Hepatocyte (in vitro differentiated cells): Measurements from ENCODE around the gene MKNK2. TPM values are rescaled to one million over a fixed set of nuclear protein-coding genes. Genes with fewer than 3 reads are reported as not detected.
A peak's percentile ranks its signal among the peaks of the same experiment; 100 is the strongest.

Experiments
- DNase-seq: peaks from one replicate; pipeline ENCODE4 v3.0.0-alpha.2; 2016; ENCODE audit warnings: low spot score
- H2AFZ ChIP-seq: fragments of 200-600 bp; sonication (generic); 2 replicates; pipeline ENCODE4 v1.6.0; 2016; ENCODE audit warnings: antibody characterized with exemption, mild to moderate bottlenecking
- H3K27ac ChIP-seq: fragments of 200-600 bp; sonication (generic); 2 replicates; pipeline ENCODE4 v1.5.1; 2016; ENCODE audit warnings: mild to moderate bottlenecking
- H3K27me3 ChIP-seq: fragments of 200-600 bp; sonication (generic); 2 replicates; pipeline ENCODE4 v1.6.1; 2016
- H3K36me3 ChIP-seq: fragments of 200-600 bp; sonication (generic); replicated peaks from 2 replicates; pipeline ENCODE4 v1.5.1; 2016; ENCODE audit warnings: low read depth; ENCODE audit not compliant: insufficient read depth
- H3K4me1 ChIP-seq: fragments of 200-600 bp; sonication (generic); 2 replicates; pipeline ENCODE4 v1.5.1; 2016; ENCODE audit warnings: mild to moderate bottlenecking, moderate library complexity; ENCODE audit not compliant: insufficient read depth
- H3K4me2 ChIP-seq: fragments of 200-600 bp; sonication (generic); 2 replicates; pipeline ENCODE4 v1.6.0; 2016
- H3K4me3 ChIP-seq: fragments of 200-600 bp; sonication (generic); 2 replicates; pipeline ENCODE4 v1.5.1; 2016; ENCODE audit warnings: mild to moderate bottlenecking
- H3K79me2 ChIP-seq: fragments of 200-600 bp; sonication (generic); 2 replicates; pipeline ENCODE4 v1.6.0; 2017; ENCODE audit warnings: mild to moderate bottlenecking
- H3K9me2 ChIP-seq: fragments of 200-600 bp; sonication (generic); replicated peaks from 2 replicates; pipeline ENCODE4 v1.6.0; 2017; ENCODE audit warnings: mild to moderate bottlenecking; ENCODE audit not compliant: insufficient read depth
- H3K9me3 ChIP-seq: fragments of 200-600 bp; sonication (generic); 2 replicates; pipeline ENCODE4 v1.5.1; 2016; ENCODE audit warnings: low read depth, mild to moderate bottlenecking
- H4K20me1 ChIP-seq: fragments of 200-600 bp; sonication (generic); 2 replicates; pipeline ENCODE4 v1.6.0; 2016; ENCODE audit warnings: mild to moderate bottlenecking; ENCODE audit not compliant: insufficient read depth, poor library complexity, severe bottlenecking
- EZH2 ChIP-seq: fragments of 200-600 bp; sonication (generic); IDR thresholded peaks from 2 replicates; pipeline ENCODE4 v1.6.1; 2016; ENCODE audit warnings: antibody characterized with exemption, mild to moderate bottlenecking, borderline replicate concordance
- EZH2phosphoT487 ChIP-seq: fragments of 200-600 bp; sonication (generic); IDR thresholded peaks from one replicate; pipeline ENCODE4 v1.6.1; 2018; ENCODE audit warnings: antibody characterized with exemption, mild to moderate bottlenecking, low read depth, moderate library complexity; ENCODE audit not compliant: unreplicated experiment, severe bottlenecking
- WGBS: methylation state at CpG from one replicate; pipeline ENCODE4 v1.1.6; 2016; ENCODE audit warnings: low lambda C conversion rate; ENCODE audit errors: missing lambda C conversion rate; 5-methylcytosine and 5-hydroxymethylcytosine counted together
- polyA plus RNA-seq: library from polyadenylated mRNA; unstranded; fragments of >200 nt; fragmentation: Nextera tagmentation; extraction: Ambion mirVana; gene quantifications from 2 replicates; pipeline ENCODE4 v1.2.1, GENCODE V29; 2016
- total RNA-seq: library from RNA; depleted of rRNA; stranded (reverse); fragments of >200 nt; gene quantifications from 2 replicates; pipeline ENCODE4 v1.2.3, GENCODE V29; 2014
- TF ChIP-seq, protein P1 (sequence below): fragments of 200-600 bp; sonication (generic); IDR thresholded peaks from 2 replicates; pipeline ENCODE4 v1.5.1; 2016; ENCODE audit warnings: antibody characterized with exemption, mild to moderate bottlenecking; ENCODE audit not compliant: poor library complexity

MKNK2 gene
- total and polyA plus RNA-seq, 2 experiments from 2014 or later: 90.4 to 136 TPM

GRCh38 chr19:2070986-2071673 is 20.1 kb upstream of the MKNK2 start:
- Histone ChIP-seq H3K27ac (no peak overlapping the region), H3K9me2 (no peaks in the 10 kb centered on the region), H3K36me3 (no peaks in the 10 kb centered on the region), H3K4me3 (no peak overlapping the region), H3K27me3 (no peaks in the 10 kb centered on the region), H3K9me3 (no peaks in the 10 kb centered on the region), H3K4me1 (peaks cover 8% of the 10 kb centered on the region), H3K79me2 (no peaks in the 10 kb centered on the region), H2AFZ (no peak overlapping the region), H3K4me2 (no peak overlapping the region), H4K20me1 (no peaks in the 10 kb centered on the region)
- WGBS: 91% methylated on average over 19 of the region's 19 CpGs
- DNase-seq: no peak
- TF ChIP-seq EZH2 (no peak), EZH2phosphoT487 (no peak)
- TF ChIP-seq, protein P1, sequence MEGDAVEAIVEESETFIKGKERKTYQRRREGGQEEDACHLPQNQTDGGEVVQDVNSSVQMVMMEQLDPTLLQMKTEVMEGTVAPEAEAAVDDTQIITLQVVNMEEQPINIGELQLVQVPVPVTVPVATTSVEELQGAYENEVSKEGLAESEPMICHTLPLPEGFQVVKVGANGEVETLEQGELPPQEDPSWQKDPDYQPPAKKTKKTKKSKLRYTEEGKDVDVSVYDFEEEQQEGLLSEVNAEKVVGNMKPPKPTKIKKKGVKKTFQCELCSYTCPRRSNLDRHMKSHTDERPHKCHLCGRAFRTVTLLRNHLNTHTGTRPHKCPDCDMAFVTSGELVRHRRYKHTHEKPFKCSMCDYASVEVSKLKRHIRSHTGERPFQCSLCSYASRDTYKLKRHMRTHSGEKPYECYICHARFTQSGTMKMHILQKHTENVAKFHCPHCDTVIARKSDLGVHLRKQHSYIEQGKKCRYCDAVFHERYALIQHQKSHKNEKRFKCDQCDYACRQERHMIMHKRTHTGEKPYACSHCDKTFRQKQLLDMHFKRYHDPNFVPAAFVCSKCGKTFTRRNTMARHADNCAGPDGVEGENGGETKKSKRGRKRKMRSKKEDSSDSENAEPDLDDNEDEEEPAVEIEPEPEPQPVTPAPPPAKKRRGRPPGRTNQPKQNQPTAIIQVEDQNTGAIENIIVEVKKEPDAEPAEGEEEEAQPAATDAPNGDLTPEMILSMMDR: no peak

DNA sequence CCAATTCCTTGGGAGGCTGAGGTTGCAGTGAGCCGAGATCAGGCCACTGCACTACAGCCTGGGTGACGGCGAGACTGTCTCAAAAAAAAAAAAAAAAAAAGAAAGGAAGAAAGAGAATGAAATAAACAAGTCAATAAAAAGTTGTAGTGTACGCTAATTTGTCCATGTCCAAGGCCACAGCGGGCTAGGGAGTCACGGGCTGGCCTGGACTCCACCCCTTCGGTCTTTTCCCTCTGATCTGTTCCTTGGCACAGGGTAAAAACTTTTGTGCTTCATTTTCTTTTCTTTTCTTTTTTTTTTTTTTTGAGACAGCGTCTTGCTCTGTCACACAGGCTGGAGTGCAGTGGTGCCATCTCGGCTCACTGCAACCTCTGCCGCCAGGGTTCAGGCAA is 19.4 kb upstream of the MKNK2 start:
- peaks cover 8% of the 10 kb centered on the region for H3K4me1 ChIP-seq
- no peak overlapping the region for H3K4me2 ChIP-seq
- no peak for TF ChIP-seq EZH2
- TF ChIP-seq, protein P1: no peak
- H4K20me1 ChIP-seq: no peaks in the 10 kb centered on the region
- no peak overlapping the region for H3K4me3 ChIP-seq
- no peak overlapping the region for H2AFZ ChIP-seq
- DNase-seq: no peak
- H3K9me3 ChIP-seq: no peaks in the 10 kb centered on the region
- H3K27ac ChIP-seq: no peak overlapping the region
- no peaks in the 10 kb centered on the region for H3K36me3 ChIP-seq
- H3K79me2 ChIP-seq: no peaks in the 10 kb centered on the region
- H3K9me2 ChIP-seq: no peaks in the 10 kb centered on the region
- H3K27me3 ChIP-seq: no peaks in the 10 kb centered on the region
- 94% methylated on average over 10 of the region's 10 CpGs for WGBS

DNA sequence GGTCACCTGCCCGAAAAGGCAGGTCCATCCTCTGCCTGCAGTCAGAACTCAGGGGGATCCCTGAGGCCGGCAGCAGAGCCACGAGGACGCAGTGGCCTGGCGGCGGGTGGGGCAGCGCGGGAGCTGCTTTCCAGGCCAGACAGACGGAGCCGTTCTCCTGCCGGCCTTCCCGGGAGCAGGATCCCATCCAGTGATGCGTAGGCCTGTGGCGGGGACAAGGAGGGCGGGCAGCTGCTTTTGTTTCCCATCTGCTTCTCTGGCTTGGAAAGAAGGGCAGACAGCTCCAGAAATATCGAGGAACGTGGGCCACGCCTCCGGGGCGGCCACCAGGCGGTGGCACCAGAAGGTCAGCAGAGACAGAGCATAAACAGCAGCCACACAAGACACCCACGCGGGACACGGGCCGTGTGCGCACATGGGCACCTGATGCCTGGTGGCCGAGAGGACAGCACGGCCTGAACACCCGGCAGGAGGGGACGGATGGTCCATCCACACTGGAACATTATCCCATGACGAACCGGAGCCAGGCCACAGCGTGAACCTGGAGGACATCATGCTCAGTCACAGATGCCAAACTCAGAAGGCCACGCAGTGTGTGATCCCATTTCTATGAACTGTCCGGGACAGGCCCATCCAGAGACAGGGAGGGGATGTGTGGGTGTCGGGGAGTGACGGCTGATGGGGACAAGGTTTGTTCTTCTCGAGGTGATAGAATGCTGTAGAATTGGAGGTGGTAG is 13.9 kb upstream of the MKNK2 start:
- DNase-seq: peak; percentile 3
- H4K20me1 ChIP-seq: no peaks in the 10 kb centered on the region
- peaks cover 25% of the 10 kb centered on the region for H3K4me1 ChIP-seq
- H3K36me3 ChIP-seq: no peaks in the 10 kb centered on the region
- H3K79me2 ChIP-seq: peaks cover 7% of the 10 kb centered on the region
- H3K27ac ChIP-seq: no peak overlapping the region
- no peak overlapping the region for H2AFZ ChIP-seq
- WGBS: 90% methylated on average over 37 of the region's 38 CpGs
- H3K9me2 ChIP-seq: no peaks in the 10 kb centered on the region
- no peak overlapping the region for H3K4me3 ChIP-seq
- no peak overlapping the region for H3K4me2 ChIP-seq
- no peaks in the 10 kb centered on the region for H3K9me3 ChIP-seq
- H3K27me3 ChIP-seq: no peaks in the 10 kb centered on the region
- TF ChIP-seq, protein P1: no peak
- TF ChIP-seq EZH2 (no peak), EZH2phosphoT487 (no peak)
